HL-60/S4 treated with phorbol 12-myristate 13-acetate at 8.2 ng/mL for 4 days and 3 days (cell line): ENCODE measurements around the gene ST3GAL6.

ENCODE experiments used
- in situ Hi-C: fragments of 300-500 bp; cut with MboI; formaldehyde crosslinking; loops from 2 replicates; pipeline ENCODE4 v1.15.0; 2022; ENCODE audit warnings: low sequenced_read_pairs

ST3GAL6 gene, protein sequence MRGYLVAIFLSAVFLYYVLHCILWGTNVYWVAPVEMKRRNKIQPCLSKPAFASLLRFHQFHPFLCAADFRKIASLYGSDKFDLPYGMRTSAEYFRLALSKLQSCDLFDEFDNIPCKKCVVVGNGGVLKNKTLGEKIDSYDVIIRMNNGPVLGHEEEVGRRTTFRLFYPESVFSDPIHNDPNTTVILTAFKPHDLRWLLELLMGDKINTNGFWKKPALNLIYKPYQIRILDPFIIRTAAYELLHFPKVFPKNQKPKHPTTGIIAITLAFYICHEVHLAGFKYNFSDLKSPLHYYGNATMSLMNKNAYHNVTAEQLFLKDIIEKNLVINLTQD

DNA sequence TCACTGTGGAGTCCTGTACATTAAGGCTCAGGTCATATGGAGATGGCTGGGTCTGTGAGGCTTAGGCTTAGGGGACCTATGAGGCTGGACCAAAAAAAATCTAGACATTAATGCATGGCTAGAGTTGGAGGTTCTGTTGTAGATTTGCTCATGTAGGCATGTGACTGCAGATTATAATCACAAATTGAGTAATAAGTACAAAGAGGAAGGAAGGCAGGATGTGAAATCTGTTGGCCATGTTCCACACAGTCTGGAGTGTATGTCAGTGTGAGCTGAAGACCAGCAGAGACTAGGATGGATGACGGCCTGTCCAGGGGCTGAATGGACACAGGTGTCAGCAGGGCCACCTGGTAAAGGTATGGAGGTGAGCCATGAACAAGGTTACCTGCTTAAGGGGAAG lies at the start of gene ST3GAL6:
TSS of gene ST3GAL6 (plus strand) at position 265 of the 400 bp plus-strand sequence. CDS start 5,101 bp downstream, outside the sequence.
- in situ Hi-C loops, result no loop called here

DNA sequence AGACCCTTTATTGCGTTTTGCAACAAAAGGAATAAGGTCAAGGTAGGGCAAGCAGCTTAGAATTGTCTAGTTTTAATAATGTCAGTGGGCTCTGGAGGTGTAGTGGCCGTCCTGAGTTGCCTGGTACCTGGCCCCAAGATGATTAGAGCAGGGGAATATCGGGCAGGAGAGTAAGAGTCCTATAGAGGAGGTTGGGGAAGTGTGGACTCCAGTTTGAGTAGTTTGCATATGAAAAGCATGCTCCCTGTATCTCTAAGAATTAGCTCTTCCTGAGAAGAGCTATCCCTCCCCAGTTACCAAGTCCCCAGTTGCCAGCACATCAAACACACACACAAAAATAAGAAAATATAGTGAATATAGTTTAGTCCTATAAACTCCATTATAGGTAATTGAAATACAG lies 49.2 kb upstream of the ST3GAL6 start:
- in situ Hi-C loops, result no loop called here

DNA sequence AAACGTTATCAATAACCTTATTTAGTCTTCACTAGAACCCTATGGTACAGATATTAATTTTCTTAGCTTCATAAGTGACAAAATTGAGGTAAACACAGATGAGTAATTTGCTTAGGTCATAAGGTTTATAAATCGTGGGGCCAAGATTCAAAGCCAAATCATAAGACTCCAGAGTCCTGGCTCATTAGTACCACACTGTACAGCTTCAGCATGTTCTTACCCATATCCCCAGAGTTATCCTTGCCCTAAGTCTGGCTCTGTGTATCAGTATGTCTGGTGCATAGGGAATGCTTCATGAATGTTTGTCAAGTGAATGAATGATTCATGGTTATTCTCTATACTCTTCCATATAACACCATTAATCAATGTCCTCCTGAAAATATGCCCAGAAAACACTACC lies 45.6 kb upstream of the ST3GAL6 start:
- in situ Hi-C loops, result no loop called here

DNA sequence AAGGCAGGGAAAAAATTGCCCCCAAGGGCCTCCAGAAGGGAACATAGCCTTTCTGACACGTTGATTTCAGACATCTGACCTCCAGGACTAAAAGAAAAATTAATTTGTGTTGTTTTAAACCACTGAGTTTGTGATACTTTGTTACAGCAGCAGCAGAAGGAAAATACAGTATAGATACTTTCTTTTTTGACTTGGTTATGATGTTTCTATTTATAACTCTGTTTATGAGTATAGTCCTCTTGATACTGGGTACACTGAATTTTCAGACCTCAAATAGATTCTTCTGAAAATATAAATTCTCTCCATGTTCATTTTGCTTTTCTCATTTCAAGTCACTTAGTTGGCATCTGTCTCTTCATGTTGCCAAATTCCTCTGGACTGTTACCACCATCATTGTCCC lies 44.4 kb upstream of the ST3GAL6 start:
- in situ Hi-C loops, result no loop called here

DNA sequence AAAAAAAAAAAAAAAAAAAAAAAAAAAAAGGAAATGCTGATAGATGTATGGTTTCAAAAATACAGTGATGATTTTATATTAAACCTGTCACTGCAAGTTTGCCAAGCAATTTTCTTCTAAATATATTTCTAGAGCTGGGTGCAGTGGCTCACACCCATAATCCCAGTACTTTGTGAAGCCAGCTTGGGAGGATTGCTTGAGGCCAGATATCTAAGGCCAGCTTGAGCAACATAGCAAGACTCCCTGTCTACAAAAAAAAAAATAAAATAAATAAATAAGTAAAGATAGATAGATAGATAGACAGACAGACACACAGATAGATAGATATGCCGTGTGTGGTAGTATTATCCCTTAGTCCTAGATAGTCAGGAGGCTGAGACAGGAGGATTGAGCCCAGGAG lies 41.4 kb upstream of the ST3GAL6 start:
- in situ Hi-C loops, result no loop called here

DNA sequence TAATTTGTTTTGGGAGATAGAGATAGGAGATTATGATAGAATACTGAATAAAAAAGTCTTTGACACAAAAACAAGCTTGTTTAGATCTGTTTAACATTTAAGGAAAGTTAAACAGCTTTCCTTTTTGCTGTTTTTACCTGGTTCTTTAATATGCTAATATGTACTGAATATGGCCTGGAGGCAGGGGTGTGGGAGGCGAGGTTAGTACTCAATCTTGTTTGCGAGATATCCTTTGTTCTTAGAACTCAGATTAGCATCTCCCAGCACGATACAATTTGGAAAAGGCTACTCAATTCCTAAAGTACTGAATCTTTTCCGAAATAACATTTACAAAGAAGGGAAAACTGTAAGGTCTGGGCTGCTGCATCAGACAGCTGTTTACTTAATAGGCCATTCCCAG lies 40.8 kb upstream of the ST3GAL6 start:
- in situ Hi-C loops, result no loop called here

DNA sequence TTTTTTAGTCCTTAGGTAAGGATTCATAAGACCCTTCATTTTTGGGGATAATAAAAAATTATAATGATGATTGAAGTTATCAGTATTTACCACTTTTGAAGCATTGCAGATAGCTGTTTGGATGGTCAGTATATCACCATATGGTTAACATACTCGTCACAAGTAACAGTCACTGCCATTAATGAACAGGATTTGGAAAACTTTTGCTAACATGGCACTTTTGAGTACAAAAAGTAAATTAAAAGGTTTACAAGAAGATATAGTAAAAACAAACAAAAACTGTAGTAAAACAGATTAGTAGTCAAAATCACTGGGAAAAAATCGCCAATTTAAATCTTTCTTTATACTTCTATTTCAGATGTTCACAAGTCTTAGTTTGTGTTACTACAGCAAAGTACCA lies 37.8 kb upstream of the ST3GAL6 start:
- in situ Hi-C loops, result no loop called here

DNA sequence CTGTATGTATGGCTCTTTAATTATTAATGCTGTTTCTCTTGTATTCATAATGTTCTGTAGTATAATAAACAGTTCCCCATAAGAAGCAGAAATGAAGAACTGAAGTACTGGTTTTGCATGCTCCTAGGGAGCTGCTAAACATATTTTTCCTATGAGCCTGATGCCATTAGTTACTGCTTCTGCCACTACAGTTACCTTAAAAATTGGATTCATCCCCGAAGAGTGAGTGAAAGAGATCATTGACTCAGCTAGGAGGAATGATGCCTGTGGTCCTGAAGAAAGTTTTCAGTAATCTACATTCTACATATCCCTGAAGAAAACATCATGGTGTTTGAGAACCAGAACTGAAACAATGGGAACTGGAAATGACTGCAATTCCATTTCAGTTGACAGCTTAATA lies 37.1 kb upstream of the ST3GAL6 start:
- in situ Hi-C loops, result no loop called here

DNA sequence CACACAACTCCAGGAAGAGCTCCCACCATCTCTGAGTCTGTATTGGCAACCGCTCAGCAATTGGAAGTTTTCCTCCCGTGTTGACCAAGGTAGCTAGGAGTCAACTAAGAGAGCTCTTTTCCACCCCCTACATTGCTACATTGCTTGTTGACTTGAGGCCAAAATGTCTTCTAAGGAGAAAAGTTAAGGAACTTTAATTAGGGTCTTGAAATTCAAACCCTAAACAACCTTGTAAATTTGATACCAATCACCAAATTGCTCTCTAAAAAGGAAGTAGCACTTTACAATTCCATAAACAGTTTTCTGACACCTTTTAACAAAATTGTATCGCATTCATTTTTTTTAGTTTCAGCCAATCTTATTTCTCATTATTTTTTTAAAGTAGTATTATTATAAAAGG lies 35.5 kb upstream of the ST3GAL6 start:
- in situ Hi-C loops, result no loop called here

DNA sequence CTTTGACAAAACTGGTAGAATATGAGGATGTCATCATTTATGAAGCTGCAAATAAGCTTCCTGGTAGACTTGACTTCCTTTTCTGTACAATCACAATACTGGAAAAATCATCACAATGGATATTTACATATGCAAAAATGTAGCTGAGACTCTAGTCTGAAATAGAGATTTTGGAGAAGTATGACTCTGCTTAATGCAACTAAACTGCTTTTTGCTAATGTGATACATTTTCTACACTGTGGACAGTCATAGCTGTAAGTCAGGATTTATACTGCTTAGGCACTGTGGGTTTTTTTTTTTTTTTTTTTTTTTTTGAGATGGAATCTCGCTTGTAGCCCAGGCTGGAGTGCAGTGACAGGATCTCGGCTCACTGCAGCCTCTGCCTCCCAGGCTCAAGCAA lies 34.5 kb upstream of the ST3GAL6 start:
- in situ Hi-C loops, result no loop called here

DNA sequence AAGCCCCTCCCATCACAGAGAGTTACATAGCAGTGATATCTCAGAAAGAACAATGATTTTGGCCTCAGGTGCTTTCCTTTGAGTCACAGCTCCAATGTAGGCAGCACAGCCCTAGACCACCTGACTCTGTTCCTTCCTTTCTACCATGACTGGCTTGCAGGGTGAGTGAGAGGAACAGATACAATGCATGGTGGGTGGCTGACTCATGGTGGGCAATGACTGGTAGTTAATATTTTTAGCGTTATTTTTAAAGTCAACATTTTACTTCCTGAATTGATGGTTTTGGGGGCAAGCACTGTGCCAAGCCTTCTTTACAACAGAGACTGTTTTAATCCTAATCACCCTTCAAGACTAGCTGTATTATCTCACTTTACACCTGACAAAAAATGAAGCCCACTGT lies 32.8 kb upstream of the ST3GAL6 start:
- in situ Hi-C loops, result no loop called here

DNA sequence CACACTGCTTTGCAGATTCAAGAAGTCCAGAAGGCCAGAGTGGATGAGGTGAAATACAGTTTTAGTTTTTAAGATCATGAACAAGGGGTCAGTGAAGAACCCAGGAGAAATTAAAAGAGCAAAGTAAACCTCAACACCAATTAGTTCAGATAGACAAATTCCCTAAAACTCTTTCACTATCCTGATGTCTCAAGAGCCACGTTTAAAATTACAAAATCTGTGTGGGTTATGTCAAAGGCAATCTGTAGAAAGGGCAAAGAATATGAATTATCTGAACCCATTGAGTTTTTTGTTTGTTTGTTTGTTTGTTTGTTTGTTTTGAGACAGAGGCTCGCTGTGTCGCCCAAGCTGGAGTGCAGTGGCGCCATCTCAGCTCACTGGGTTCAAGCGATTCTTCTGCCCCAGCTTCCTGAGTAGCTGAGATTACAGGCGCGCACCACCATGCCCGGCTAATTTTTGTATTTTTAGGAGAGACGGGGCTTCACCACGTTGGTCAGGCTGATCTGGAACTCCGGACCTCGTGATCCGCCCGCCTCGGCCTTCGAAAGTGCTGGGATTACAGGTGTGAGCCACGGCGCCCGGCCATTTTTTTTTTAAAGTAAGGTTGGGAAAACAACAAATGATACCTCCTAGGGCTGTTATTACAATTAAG lies 32.1 kb upstream of the ST3GAL6 start:
- in situ Hi-C loops, result no loop called here

DNA sequence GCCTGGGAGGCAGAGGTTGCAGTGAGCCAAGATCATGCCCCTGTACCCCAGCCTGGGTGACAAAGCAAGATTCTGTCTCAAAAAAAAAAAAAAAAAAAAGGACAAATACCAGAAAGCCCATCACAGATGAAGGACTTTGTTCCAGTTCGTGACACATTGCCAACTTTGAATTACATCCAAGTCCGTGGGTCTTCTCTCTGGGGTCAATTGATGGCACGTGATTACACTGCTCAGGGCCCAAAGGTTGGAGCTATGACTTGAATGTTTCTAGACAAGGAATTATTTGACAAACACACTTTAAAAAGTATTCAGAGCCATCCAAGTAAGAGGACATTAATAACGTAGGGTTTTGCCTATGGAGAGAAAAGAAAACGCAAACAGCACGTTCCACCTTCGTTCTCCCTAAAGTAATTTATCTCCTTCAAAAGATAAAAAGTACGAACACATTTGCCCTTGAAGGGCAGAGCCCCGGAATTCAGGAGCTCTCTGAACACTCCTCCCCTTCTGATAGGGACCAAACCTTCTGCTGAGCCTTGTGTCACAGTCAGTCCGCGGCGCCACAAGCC lies 31.3 kb upstream of the ST3GAL6 start:
- in situ Hi-C loops, result no loop called here

DNA sequence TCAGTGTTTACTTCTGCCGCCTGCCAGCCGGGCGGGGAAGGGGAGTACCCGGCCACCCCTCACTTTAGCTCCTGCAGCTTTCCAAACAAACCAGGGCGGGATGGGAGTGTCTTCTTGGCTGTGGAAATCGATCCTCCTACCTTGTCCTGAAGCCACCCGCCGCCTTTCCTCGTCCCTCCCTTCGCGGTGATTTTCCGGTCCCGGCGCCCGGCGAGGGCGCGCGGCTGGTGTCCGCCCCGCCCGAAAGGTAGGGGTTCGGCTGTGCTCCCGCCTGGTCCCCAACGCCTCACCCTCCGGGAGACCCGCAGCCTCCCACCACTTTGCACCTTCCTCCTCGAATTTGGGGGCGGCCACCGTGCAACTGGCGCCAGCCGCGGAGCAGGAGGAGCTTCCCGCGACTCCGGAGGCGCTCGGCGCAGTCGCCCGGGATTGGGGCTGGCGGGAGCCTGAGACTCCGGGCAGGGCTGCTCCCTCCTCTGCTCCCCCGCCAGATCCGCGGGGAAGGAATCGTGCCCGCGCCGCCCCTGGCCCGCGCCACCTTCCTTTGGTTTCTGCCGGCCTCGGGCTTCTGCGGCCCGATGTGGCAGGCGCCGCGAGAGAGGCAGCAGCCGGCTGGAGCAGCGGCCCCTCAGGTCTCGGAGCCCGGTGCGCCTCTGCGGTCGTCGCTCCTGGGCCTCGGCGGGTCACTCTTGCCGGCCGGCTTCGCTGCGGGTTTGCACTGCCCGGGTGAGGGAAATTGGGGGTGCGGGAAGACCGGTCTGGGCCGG lies 30.7 kb upstream of the ST3GAL6 start:
- in situ Hi-C loops, result no loop called here

DNA sequence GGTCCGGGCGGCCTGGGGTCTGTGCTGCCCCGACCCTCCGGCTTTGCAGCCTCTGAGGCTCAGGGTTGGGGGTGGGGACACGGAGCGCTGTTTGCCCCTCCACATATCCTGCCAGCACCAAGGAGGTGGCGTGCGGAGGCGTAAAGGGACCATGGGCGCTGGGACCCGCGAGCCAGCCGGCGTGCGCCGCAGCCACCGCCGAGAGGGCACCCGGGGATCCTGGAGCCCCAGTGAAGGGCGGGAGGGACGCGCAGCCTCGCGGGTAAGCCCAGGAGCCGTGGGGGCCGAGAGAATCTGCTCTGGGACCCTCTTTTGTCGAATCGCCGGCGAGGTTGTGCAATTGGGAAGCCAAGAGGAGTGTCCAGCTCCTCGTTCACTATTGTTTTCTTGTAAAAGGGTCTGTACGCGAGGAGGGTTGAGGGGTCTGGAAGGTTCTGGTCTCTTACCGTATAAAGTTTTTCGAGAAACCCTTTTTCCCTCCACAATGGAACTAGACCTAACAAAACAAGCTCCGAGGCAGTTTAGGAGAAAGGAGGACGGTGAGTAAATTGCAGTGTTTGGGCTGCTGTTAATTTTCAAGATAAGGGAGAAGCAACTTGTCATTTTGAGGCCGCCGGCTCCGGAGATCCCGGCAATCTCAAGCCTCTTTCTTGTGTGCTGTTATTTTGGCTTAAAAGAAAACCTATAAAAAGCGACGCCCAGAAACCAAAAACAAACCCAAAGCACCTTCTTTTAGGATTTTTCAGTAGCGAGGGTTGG lies 29.9 kb upstream of the ST3GAL6 start:
- in situ Hi-C loops, result no loop called here

DNA sequence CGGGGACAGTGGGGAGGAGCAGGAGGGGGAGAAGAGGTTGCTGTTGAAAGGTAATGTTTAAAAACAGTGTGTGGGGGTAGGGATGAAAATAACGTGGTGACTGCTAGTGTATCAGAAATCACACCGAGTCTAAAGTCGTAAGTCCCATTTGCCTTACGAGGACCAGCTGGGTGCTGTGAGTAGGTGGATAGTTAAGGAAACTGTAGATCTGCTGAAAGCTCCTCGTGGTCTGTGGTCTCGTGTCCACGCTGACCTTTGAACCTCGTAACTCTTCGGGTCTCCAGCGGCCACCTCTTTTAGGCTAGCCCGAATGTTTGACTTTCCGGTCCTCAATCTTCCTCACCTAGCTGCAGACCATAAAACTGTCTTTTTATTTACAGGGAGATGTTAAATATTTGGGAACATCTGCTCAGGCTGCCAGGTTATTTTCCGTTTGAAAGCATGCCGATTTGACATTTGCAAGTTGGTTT lies 29.3 kb upstream of the ST3GAL6 start:
- in situ Hi-C loops, result no loop called here

DNA sequence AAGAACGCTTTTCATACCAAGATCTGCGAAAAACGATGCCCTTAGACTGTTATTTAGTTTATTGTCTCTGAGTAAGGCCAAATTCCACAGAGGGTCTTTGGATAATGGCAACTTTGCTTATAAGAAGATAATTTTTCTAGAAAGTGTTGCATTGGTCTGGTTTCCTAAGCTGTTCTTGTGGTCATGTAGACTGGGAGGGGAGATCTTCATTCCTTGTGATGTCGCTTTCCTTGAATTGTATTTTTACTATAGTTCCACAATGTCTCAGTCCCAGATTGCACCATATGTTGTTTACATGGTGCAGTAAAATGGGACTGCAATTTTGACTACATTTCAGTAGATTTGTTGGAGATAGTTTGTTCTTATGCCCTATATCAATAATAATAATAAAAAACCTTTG lies 28.8 kb upstream of the ST3GAL6 start:
- in situ Hi-C loops, result no loop called here

DNA sequence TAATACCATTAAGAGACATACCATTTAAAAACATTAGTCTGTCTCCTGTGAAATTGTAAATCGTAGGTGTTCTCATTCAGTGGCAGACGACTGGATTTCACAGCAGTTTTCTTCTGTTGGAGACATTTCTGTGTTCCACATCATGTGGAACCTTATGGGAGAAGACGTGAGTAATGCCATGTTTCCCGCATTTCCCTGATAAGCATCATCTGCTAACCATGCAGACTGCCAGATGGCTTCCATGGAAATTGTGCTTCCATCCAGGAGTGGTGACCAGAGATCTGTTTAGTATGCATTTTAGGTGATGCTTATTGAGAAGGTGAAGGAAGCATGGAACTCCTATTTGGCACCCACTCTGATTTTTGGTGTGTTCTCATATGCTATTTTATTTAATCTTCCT lies 28.4 kb upstream of the ST3GAL6 start:
- in situ Hi-C loops, result no loop called here

DNA sequence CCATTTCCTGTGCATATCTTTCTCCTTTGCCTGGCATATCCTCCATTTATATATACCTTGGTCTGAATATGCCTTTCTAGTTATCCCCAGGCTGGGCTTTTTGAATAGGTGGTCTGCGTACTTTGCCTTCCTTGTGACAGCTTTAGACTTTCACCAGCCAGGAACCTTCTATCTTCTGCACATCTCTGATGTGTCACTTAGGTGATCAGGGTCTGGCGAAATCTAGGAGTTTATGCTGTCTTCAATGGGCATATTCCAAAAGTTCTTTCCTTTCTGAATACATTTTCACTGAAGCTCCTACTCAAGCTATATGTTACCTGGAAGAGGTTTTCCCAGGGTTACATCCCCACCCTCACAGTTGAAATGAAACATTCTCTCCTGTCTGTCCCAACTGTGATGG lies 27.8 kb upstream of the ST3GAL6 start:
- in situ Hi-C loops, result no loop called here

DNA sequence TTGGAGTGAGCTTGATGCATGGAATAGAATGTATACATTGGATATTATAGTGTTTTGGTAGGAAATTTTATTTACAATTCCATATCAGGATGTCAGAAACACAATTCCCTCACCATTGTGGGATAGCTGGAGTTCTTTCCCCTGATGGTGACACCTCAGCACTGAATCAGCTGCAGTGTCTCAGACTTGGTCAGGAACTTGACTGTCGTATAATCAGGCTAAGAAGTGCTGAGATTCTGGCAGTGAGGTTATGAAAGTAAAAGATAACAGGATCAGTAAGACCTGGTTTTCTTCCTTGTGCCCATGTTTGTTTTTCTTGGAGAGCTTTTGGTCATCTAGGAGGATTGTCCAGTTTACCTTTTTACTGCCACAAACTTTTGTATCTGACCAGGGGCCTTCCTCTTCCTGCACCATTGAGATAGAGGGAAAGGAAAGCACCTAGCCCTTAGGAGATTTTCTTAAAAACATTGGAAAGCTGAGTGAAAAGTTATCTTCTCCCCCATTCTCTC lies 27.3 kb upstream of the ST3GAL6 start:
- in situ Hi-C loops, result no loop called here

DNA sequence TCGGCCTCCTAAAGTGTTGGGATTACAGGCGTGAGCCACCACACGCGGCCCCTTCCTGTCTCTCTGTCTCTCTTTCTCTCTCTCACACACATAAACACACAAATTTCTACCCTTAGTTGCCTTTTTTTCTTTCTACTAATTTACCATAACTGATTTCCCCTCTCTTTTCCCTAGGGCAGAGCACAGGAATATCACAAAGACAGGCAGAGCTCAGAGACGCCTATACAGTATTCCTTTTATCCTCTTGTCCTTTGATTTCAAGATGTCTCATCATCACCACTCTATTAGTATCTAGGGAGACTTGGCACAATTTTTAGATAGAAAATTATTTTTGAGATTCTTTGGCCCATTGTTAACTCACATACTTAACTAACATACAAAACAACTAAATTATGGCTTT lies 25.8 kb upstream of the ST3GAL6 start:
- in situ Hi-C loops, result no loop called here
